PC-9 (cell line): Measurements from ENCODE around the gene ITIH4.

Source experiments
- CTCF ChIP-seq: fragments of 200-600 bp; sonication (generic); conservative IDR thresholded peaks from 2 replicates; pipeline ENCODE4 v1.6.1; 2017; ENCODE audit warnings: mixed run types, antibody characterized with exemption, mild to moderate bottlenecking, moderate library complexity
- EZH2 ChIP-seq: fragments of 200-600 bp; sonication (generic); IDR thresholded peaks from 2 replicates; pipeline ENCODE4 v1.8.0; 2017; ENCODE audit warnings: antibody characterized with exemption, low read depth

GRCh38 chr3:52874160-52874701 is 43.8 kb upstream of the ITIH4 start:
- TF ChIP-seq CTCF, result no peak
- no peak for TF ChIP-seq EZH2
